HepG2 (cell line): Measurements from ENCODE around the gene PSMB9. TPM values are rescaled to one million over a fixed set of nuclear protein-coding genes. Genes with fewer than 3 reads are reported as not detected.

Experiments
- BCL6 ChIP-seq: IDR thresholded peaks from 2 replicates; pipeline ENCODE4 v1.6.1; 2016; ENCODE audit warnings: missing genetic modification reagents, missing compliant biosample characterization
- GATA4 ChIP-seq: sonication (generic); IDR thresholded peaks from 2 replicates; pipeline ENCODE4 v1.6.1; 2016; ENCODE audit warnings: antibody characterized with exemption, low read depth, borderline replicate concordance
- MTF1 ChIP-seq: sonication (generic); formaldehyde crosslinking; IDR thresholded peaks from 2 replicates; pipeline ENCODE4 v1.5.0; 2020; ENCODE audit warnings: missing genetic modification reagents
- SAP130 ChIP-seq: IDR thresholded peaks from 2 replicates; pipeline ENCODE4 v1.6.1; 2016; ENCODE audit warnings: low read depth
- ZBTB34 ChIP-seq: sonication (generic); formaldehyde crosslinking; IDR thresholded peaks from 2 replicates; pipeline ENCODE4 v1.8.0; 2022; ENCODE audit warnings: mild to moderate bottlenecking, missing genetic modification reagents
- ZHX1 ChIP-seq: sonication (generic); formaldehyde crosslinking; IDR thresholded peaks from 2 replicates; pipeline ENCODE4 v1.8.1; 2022; ENCODE audit warnings: low read depth, mild to moderate bottlenecking, missing genetic modification reagents
- ZHX2 ChIP-seq, 2 experiments: sonication (generic) in 1 of 2; formaldehyde crosslinking in 1 of 2; IDR thresholded peaks; 2 replicates each; pipeline versions ENCODE4 v1.6.1 to v1.9.0; 2014 to 2022; ENCODE audit warnings: antibody characterized with exemption in 1 of 2, borderline replicate concordance in 1 of 2, inconsistent platforms in 1 of 2, low read depth in 1 of 2, missing genetic modification reagents in 1 of 2
- ZNF234 ChIP-seq: sonication (generic); formaldehyde crosslinking; conservative IDR thresholded peaks from 2 replicates; pipeline ENCODE4 v1.5.1; 2020; ENCODE audit warnings: mild to moderate bottlenecking, missing genetic modification reagents
- ZNF275 ChIP-seq: sonication (generic); formaldehyde crosslinking; IDR thresholded peaks from 2 replicates; pipeline ENCODE4 v1.8.0; 2022; ENCODE audit warnings: missing genetic modification reagents, mild to moderate bottlenecking, inconsistent platforms, borderline replicate concordance
- ZNF691 ChIP-seq: sonication (generic); formaldehyde crosslinking; IDR thresholded peaks from 2 replicates; pipeline ENCODE4 v1.4.0; 2020; ENCODE audit warnings: missing genetic modification reagents, low read depth, mild to moderate bottlenecking, borderline replicate concordance
- ZNF747 ChIP-seq: sonication (generic); formaldehyde crosslinking; IDR thresholded peaks from 2 replicates; pipeline ENCODE4 v1.8.1; 2023; ENCODE audit warnings: missing genetic modification reagents, mild to moderate bottlenecking, borderline replicate concordance
- ZUFSP ChIP-seq: sonication (generic); formaldehyde crosslinking; IDR thresholded peaks from 2 replicates; pipeline ENCODE4 v1.9.0; 2021; ENCODE audit warnings: missing genetic modification reagents, mild to moderate bottlenecking, borderline replicate concordance
- polyA plus RNA-seq, 8 experiments: library from polyadenylated mRNA; depleted of rRNA in 3 of 8; stranded (reverse) in 7 of 8; unstranded in 1 of 8; fragments of >200 nt; fragmentation: Illumina TruSeq in 4 of 8; extraction: Trizol in 4 of 8; gene quantifications; 2 replicates each; pipeline versions ENCODE4 v1.2.1 to v1.2.3, GENCODE V29; 2011 to 2016; ENCODE audit warnings: low read depth in 4 of 8, missing spikeins in 1 of 8, mixed read lengths in 1 of 8; ENCODE audit not compliant: insufficient read depth in 1 of 8
- total RNA-seq, 5 experiments: library from RNA; depleted of rRNA; stranded (reverse); fragments of >200 nt; fragmentation: Illumina TruSeq; extraction: Trizol; gene quantifications; 2 replicates each; pipeline ENCODE4 v1.2.3, GENCODE V29; 2016; ENCODE audit warnings: low read depth in 1 of 5

PSMB9 gene
- total and polyA plus RNA-seq, 2 of the 13 experiments (the other 11 are each of a cell fraction or from before 2014, with no cell fraction given), result 15.6 to 16.0 TPM

GRCh38 chr6:32853541-32854375, at the start of gene PSMB9, which contains the start of gene TAP1 (continued):
- peak; percentile 22; the same call in 1 of the 2 replicates for TF ChIP-seq ZNF691 (CRISPR knock-in tag)
- no peak; the same call in 1 of the 2 replicates for TF ChIP-seq ZHX2 (IDR thresholded peaks at IDR 0.05; ENCODE audit: low read depth)
- peak; percentile 67 for TF ChIP-seq ZHX2 (CRISPR knock-in tag; IDR thresholded peaks at IDR 0.05; ENCODE audit: borderline replicate concordance)
- no peak for TF ChIP-seq ZHX1
- peak; percentile 98 for TF ChIP-seq MTF1 (CRISPR knock-in tag)
- peak; percentile 80 for TF ChIP-seq ZBTB34 (CRISPR knock-in tag)
- no peak for TF ChIP-seq ZUFSP (CRISPR knock-in tag)
- TF ChIP-seq ZNF275 (CRISPR knock-in tag), result peak; percentile 83; the same call in 1 of the 2 replicates
- peak; percentile 95 for TF ChIP-seq SAP130 (CRISPR knock-in tag)
- TF ChIP-seq ZNF234, result no peak
- TF ChIP-seq BCL6 (CRISPR knock-in tag), result peak; percentile 56; the same call in 1 of the 2 replicates
- TF ChIP-seq ZNF747 (CRISPR knock-in tag), result no peak; the same call in 1 of the 2 replicates
- TF ChIP-seq GATA4, result 0 out of 2 replicates have a peak, but pooled peaks have one; percentile 53
